SK-N-SH treated with all-trans-retinoic acid at 6 μM for 48 hours (cell line): ENCODE results near the gene RAET1E.
A peak's percentile ranks its signal among the peaks of the same experiment; 100 is the strongest.
"Not testable (repeated sequence)": the region's sequence is repeated elsewhere in the genome, so short reads cannot be mapped to it uniquely, and the experiment has no call there.

Experiments
- ATAC-seq: fragments of 200-7000 bp; cut with Tn5 transposase; 3 replicates; pipeline ENCODE4 v1.9.1; 2020; ENCODE audit warnings: mild to moderate bottlenecking, moderate library complexity
- ARNTL ChIP-seq: fragments of 450-650 bp; formaldehyde crosslinking; IDR thresholded peaks from 2 replicates; pipeline ENCODE4 v1.5.0; 2020; ENCODE audit warnings: low read depth, mild to moderate bottlenecking, moderate library complexity, borderline replicate concordance
- BACH2 ChIP-seq: fragments of 250-450 bp; sonication (Bioruptor Pico); IDR thresholded peaks from 2 replicates; pipeline ENCODE4 v1.9.0; 2021; ENCODE audit warnings: mild to moderate bottlenecking, borderline replicate concordance
- CSDC2 ChIP-seq: fragments of 250-450 bp; sonication (Bioruptor Pico); IDR thresholded peaks from 2 replicates; pipeline ENCODE4 v1.5.0; 2020; ENCODE audit warnings: mild to moderate bottlenecking, moderate library complexity
- CSRNP3 ChIP-seq: fragments of 250-450 bp; sonication (Bioruptor Pico); IDR thresholded peaks from 2 replicates; pipeline ENCODE4 v1.5.1; 2021; ENCODE audit warnings: mild to moderate bottlenecking, moderate library complexity
- ESRRG ChIP-seq: fragments of 250-450 bp; sonication (Bioruptor Pico); IDR thresholded peaks from 2 replicates; pipeline ENCODE4 v1.6.1; 2021; ENCODE audit warnings: mild to moderate bottlenecking
- GLIS3 ChIP-seq: fragments of 250-450 bp; sonication (Bioruptor Pico); IDR thresholded peaks from 2 replicates; pipeline ENCODE4 v1.5.0; 2020; ENCODE audit warnings: mild to moderate bottlenecking, moderate library complexity
- OSR1 ChIP-seq: fragments of 250-450 bp; sonication (Bioruptor Pico); IDR thresholded peaks from 2 replicates; pipeline ENCODE4 v1.8.0; 2022; ENCODE audit warnings: moderate library complexity, mild to moderate bottlenecking, inconsistent platforms
- PATZ1 ChIP-seq: fragments of 250-450 bp; sonication (Bioruptor Pico); IDR thresholded peaks from 2 replicates; pipeline ENCODE4 v1.8.0; 2020; ENCODE audit warnings: mild to moderate bottlenecking, moderate library complexity, borderline replicate concordance
- PPARA ChIP-seq: fragments of 250-450 bp; sonication (Bioruptor Pico); IDR thresholded peaks from 2 replicates; pipeline ENCODE4 v1.5.0; 2020; ENCODE audit warnings: mild to moderate bottlenecking, borderline replicate concordance
- RARB ChIP-seq: fragments of 250-450 bp; sonication (Bioruptor Pico); IDR thresholded peaks from 2 replicates; pipeline ENCODE4 v1.8.0; 2021; ENCODE audit warnings: mild to moderate bottlenecking, moderate library complexity
- SNAI2 ChIP-seq: fragments of 250-450 bp; sonication (Bioruptor Pico); IDR thresholded peaks from 2 replicates; pipeline ENCODE4 v1.5.0; 2020; ENCODE audit warnings: mild to moderate bottlenecking, moderate library complexity
- TCF4 ChIP-seq: fragments of 250-450 bp; sonication (Bioruptor Pico); IDR thresholded peaks from 2 replicates; pipeline ENCODE4 v1.8.0; 2021; ENCODE audit warnings: mild to moderate bottlenecking, moderate library complexity, borderline replicate concordance
- TOX ChIP-seq: fragments of 250-450 bp; sonication (Bioruptor Pico); IDR thresholded peaks from 2 replicates; pipeline ENCODE4 v1.8.0; 2021; ENCODE audit warnings: mild to moderate bottlenecking, moderate library complexity, borderline replicate concordance
- TSHZ2 ChIP-seq: fragments of 250-450 bp; sonication (Bioruptor Pico); IDR thresholded peaks from 2 replicates; pipeline ENCODE4 v1.5.0; 2020; ENCODE audit warnings: mild to moderate bottlenecking, moderate library complexity
- ZFP3 ChIP-seq: fragments of 250-450 bp; sonication (Bioruptor Pico); IDR thresholded peaks from 2 replicates; pipeline ENCODE4 v1.5.0; 2020; ENCODE audit warnings: mild to moderate bottlenecking, moderate library complexity
- ZFP30 ChIP-seq: fragments of 450-650 bp; formaldehyde crosslinking; IDR thresholded peaks from 2 replicates; pipeline ENCODE4 v1.5.0; 2022; ENCODE audit warnings: mild to moderate bottlenecking, moderate library complexity
- ZNF565 ChIP-seq: fragments of 450-650 bp; formaldehyde crosslinking; conservative IDR thresholded peaks from 2 replicates; pipeline ENCODE4 v1.5.0; 2020; ENCODE audit warnings: low read depth, mild to moderate bottlenecking, moderate library complexity
- ZNF70 ChIP-seq: fragments of 450-650 bp; formaldehyde crosslinking; IDR thresholded peaks from 2 replicates; pipeline ENCODE4 v1.5.0; 2020; ENCODE audit warnings: mild to moderate bottlenecking, moderate library complexity
- ZNF8 ChIP-seq: fragments of 450-650 bp; formaldehyde crosslinking; IDR thresholded peaks from 2 replicates; pipeline ENCODE4 v1.5.0; 2020; ENCODE audit warnings: mild to moderate bottlenecking, moderate library complexity
- TF ChIP-seq, protein P1 (sequence below): fragments of 250-450 bp; sonication (Bioruptor Pico); IDR thresholded peaks from 2 replicates; pipeline ENCODE4 v1.8.0; 2021; ENCODE audit warnings: low read depth, mild to moderate bottlenecking, moderate library complexity, borderline replicate concordance
- TF ChIP-seq, protein P2 (sequence below): fragments of 250-450 bp; sonication (Bioruptor Pico); IDR thresholded peaks from 2 replicates; pipeline ENCODE4 v1.5.1; 2020; ENCODE audit warnings: low read depth, mild to moderate bottlenecking, moderate library complexity

Gene RAET1E

DNA sequence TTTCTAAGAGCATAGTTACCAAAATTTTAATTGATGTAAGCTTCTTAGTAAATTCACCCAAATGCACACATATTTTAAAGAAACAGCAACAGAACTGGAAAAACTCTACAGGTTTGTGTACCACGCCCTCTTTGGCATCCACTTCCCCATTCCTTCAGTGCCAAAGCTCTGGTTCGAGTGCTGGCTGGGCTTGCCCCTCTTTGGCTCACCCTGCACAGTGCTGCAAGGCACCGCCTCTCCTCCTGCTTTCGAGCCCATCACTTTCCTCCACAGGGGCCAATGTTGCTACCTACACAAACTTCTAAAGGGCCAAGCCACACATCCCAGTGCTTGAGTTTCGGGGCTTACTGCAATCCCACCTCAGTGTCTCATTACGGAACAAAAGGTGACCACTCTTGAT, 43.4 kb downstream of the RAET1E start:
- peak; percentile 61 for ATAC-seq

GRCh38 chr6:149854017-149854416, 43.9 kb downstream of the RAET1E start:
- ATAC-seq: not testable (repeated sequence)

More for the DNA sequence above, 43.4 kb downstream of the RAET1E start:
- no peak for TF ChIP-seq CSDC2
- no peak for TF ChIP-seq CSRNP3 (CRISPR knock-in tag)
- no peak for TF ChIP-seq ZNF565 (CRISPR knock-in tag)
- TF ChIP-seq SNAI2 (CRISPR knock-in tag): no peak
- no peak for TF ChIP-seq TOX (CRISPR knock-in tag)
- TF ChIP-seq GLIS3: no peak
- TF ChIP-seq ESRRG (CRISPR knock-in tag): no peak
- no peak for TF ChIP-seq OSR1
- TF ChIP-seq ZFP3 (CRISPR knock-in tag): no peak
- TF ChIP-seq, protein P1, sequence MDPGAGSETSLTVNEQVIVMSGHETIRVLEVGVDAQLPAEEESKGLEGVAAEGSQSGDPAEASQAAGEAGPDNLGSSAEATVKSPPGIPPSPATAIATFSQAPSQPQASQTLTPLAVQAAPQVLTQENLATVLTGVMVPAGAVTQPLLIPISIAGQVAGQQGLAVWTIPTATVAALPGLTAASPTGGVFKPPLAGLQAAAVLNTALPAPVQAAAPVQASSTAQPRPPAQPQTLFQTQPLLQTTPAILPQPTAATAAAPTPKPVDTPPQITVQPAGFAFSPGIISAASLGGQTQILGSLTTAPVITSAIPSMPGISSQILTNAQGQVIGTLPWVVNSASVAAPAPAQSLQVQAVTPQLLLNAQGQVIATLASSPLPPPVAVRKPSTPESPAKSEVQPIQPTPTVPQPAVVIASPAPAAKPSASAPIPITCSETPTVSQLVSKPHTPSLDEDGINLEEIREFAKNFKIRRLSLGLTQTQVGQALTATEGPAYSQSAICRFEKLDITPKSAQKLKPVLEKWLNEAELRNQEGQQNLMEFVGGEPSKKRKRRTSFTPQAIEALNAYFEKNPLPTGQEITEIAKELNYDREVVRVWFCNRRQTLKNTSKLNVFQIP: no peak
- no peak for TF ChIP-seq ZNF70
- TF ChIP-seq ARNTL: no peak
- no peak for TF ChIP-seq ZFP30
- TF ChIP-seq ZNF8 (CRISPR knock-in tag): no peak
- TF ChIP-seq RARB (CRISPR knock-in tag): no peak

- no peak for TF ChIP-seq ARNTL
- no peak for TF ChIP-seq CSRNP3 (CRISPR knock-in tag)
- no peak for TF ChIP-seq GLIS3
- TF ChIP-seq, protein P2, sequence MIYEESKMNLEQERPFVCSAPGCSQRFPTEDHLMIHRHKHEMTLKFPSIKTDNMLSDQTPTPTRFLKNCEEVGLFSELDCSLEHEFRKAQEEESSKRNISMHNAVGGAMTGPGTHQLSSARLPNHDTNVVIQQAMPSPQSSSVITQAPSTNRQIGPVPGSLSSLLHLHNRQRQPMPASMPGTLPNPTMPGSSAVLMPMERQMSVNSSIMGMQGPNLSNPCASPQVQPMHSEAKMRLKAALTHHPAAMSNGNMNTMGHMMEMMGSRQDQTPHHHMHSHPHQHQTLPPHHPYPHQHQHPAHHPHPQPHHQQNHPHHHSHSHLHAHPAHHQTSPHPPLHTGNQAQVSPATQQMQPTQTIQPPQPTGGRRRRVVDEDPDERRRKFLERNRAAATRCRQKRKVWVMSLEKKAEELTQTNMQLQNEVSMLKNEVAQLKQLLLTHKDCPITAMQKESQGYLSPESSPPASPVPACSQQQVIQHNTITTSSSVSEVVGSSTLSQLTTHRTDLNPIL (CRISPR knock-in tag): no peak
- TF ChIP-seq ZFP30: no peak
- no peak for TF ChIP-seq TCF4 (CRISPR knock-in tag)
- TF ChIP-seq TOX (CRISPR knock-in tag): no peak
- ATAC-seq: no peak
These were observed 45.0 kb downstream of the RAET1E start for GRCh38 chr6:149852881-149853280.

- ATAC-seq: no peak
- TF ChIP-seq PPARA (CRISPR knock-in tag) (no peak), SNAI2 (CRISPR knock-in tag) (no peak), PATZ1 (no peak), ZFP30 (no peak), GLIS3 (no peak), ZNF565 (CRISPR knock-in tag) (no peak), CSRNP3 (CRISPR knock-in tag) (no peak), RARB (CRISPR knock-in tag) (no peak), TOX (CRISPR knock-in tag) (no peak), ZNF70 (no peak), BACH2 (CRISPR knock-in tag) (no peak), TSHZ2 (CRISPR knock-in tag) (no peak)
- TF ChIP-seq, protein P1: no peak
These were observed 45.7 kb downstream of the RAET1E start for GRCh38 chr6:149852180-149852579.
